H1 (cell line): ENCODE data around the gene SBF2. TPM values are rescaled to one million over a fixed set of nuclear protein-coding genes. Genes with fewer than 3 reads are reported as not detected.

ENCODE experiments used
- BCL11A ChIP-seq, 2 experiments: IDR thresholded peaks; one replicate each; pipeline ENCODE4 v1.6.1; 2011; ENCODE audit warnings: low read depth in 2 of 2, low read length in 2 of 2, mild to moderate bottlenecking in 2 of 2
- CHD7 ChIP-seq: fragments of 300-600 bp; sonication (generic); IDR thresholded peaks from 2 replicates; pipeline ENCODE4 v1.7.1; 2012; ENCODE audit warnings: low read length, moderate library complexity, mild to moderate bottlenecking, inconsistent platforms; ENCODE audit not compliant: insufficient replicate concordance
- KDM4A ChIP-seq: IDR thresholded peaks from one replicate; pipeline ENCODE4 v1.7.1; 2012; ENCODE audit warnings: low read depth, mild to moderate bottlenecking, moderate library complexity, low read length, inconsistent platforms; ENCODE audit not compliant: severe bottlenecking
- MAFK ChIP-seq: IDR thresholded peaks from 2 replicates; pipeline ENCODE4 v1.6.1; 2012; ENCODE audit warnings: low read depth, mild to moderate bottlenecking, improper control_type of control experiment, low read length
- NRF1 ChIP-seq: IDR thresholded peaks from 2 replicates; pipeline ENCODE4 v1.6.1; 2011; ENCODE audit warnings: mild to moderate bottlenecking, low read depth, low read length, improper control_type of control experiment
- RNF2 ChIP-seq: fragments of 200-900, 300-1000 bp; sonication (generic); IDR thresholded peaks from 2 replicates; pipeline ENCODE4 v1.7.1; 2016; ENCODE audit warnings: borderline replicate concordance, low read depth, mild to moderate bottlenecking, antibody characterized with exemption, low read length; ENCODE audit not compliant: poor library complexity, severe bottlenecking; ENCODE audit errors: missing control alignments
- SP2 ChIP-seq: IDR thresholded peaks from 2 replicates; pipeline ENCODE4 v1.6.1; 2012; ENCODE audit warnings: mild to moderate bottlenecking, low read length, inconsistent platforms
- SRF ChIP-seq: IDR thresholded peaks from 2 replicates; pipeline ENCODE4 v1.6.1; 2011; ENCODE audit warnings: mild to moderate bottlenecking, low read depth, low read length, moderate library complexity
- ZNF274 ChIP-seq: IDR thresholded peaks from 2 replicates; pipeline ENCODE4 v1.7.0; 2012; ENCODE audit warnings: low read length, borderline replicate concordance; ENCODE audit errors: extremely low read depth
- polyA plus RNA-seq, 7 experiments: library from polyadenylated mRNA; depleted of rRNA in 3 of 7; stranded (reverse) in 5 of 7; unstranded in 2 of 7; fragments of >200 nt in 5 of 7; fragments of 200-250 nt in 2 of 7; gene quantifications; 1 replicate in 5 of 7; 2 replicates in 1 of 7; 4 replicates in 1 of 7; pipeline versions ENCODE4 v1.2.1 to v1.2.3, GENCODE V29; 2011 to 2013; ENCODE audit warnings: missing spikeins in 2 of 7, mixed read lengths in 2 of 7
- total RNA-seq: library from RNA; stranded (reverse); fragmentation: NEBNext Ultra II Directional; extraction: Animal tissue kit (Norgen Biotek cat#: 25700); gene quantifications from 2 replicates; pipeline ENCODE4 v1.2.1, GENCODE V29; 2021

SBF2 gene
- total and polyA plus RNA-seq, 2 of the 8 experiments (the other 6 are each of a cell fraction or from before 2014, with no cell fraction given) = 36.7 to 50.5 TPM

GRCh38 chr11:9903579-9903978 lies 390.4 kb downstream of the SBF2 start (continued):
- no peak for TF ChIP-seq RNF2
- no peak for TF ChIP-seq NRF1
- no peak for TF ChIP-seq SP2
- no peak for TF ChIP-seq ZNF274
- TF ChIP-seq MAFK = no peak
- no peak for TF ChIP-seq SRF
- no peak for TF ChIP-seq KDM4A
- no peak for TF ChIP-seq BCL11A (IDR thresholded peaks at IDR 0.05; ENCODE audit: low read depth in 2 of 2, low read length in 2 of 2)
- TF ChIP-seq CHD7 = no peak
